ENCODE measurements around the gene SERPINA12. TPM values are rescaled to one million over a fixed set of nuclear protein-coding genes. Genes with fewer than 3 reads are reported as not detected.
"Not testable (repeated sequence)": the region's sequence is repeated elsewhere in the genome, so short reads cannot be mapped to it uniquely, and the experiment has no call there.

The SERPINA12 gene
- polyA plus RNA-seq, 1 donor: not detected

DNA sequence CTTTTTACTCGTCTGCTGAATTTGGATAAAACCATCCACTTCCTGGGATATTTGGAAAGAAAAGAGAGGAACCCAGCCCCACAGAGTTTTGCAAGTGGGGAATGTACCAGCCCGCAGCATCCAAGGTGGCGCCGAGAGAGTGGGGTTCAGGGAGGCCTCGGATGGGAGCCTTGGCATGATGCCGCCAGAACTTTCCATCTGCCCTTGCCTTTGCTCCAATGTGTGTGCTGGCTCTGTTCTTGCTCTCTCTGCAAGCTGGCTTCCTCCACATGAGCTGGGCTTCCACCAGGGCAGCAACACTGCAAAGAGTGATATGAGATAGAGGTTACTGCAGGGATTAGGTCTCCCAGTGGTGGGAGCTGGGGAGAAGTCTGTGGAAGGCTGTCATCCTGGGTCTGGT lies 6.6 kb upstream of the SERPINA12 start:
- peaks cover 8% of the 10 kb centered on the region for H3K9me3 ChIP-seq (ENCODE audit: control insufficient read depth, low read depth, low read length)
- no CpG with 5 or more reads among the region's 6 CpGs for WGBS (ENCODE audit: insufficient coverage, low lambda C conversion rate)
- no peak overlapping the region for H3K4me3 ChIP-seq (ENCODE audit: low read length)
- no peaks in the 10 kb centered on the region for H3K36me3 ChIP-seq (ENCODE audit: control insufficient read depth, insufficient read depth, low read length)
- H3K27ac ChIP-seq (ENCODE audit: low read length): no peak overlapping the region
- H3K4me1 ChIP-seq (ENCODE audit: control insufficient read depth, insufficient read depth, low read length): no peaks in the 10 kb centered on the region
- no peak for DNase-seq
- H3K27me3 ChIP-seq (ENCODE audit: control insufficient read depth, insufficient read depth, low read length): no peaks in the 10 kb centered on the region

DNA sequence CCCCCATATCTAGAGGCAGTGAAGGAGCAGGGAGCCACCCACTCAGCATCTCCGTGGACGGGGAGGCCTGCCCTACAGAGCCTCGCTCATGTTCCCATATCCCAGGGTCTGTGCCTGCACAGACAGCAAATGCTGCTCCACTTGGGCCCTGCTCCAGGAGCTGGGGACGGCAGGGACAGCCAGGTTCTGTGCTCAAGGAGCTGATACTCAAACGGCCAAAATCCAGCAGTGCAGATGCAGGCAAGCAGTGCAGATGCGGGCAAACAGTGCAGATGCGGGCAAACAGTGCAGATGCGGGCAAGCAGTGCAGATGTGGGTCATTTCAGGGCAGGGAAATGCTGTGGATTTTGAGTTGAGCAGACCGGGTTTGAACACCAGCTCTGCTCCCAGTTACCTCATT lies 6.2 kb upstream of the SERPINA12 start:
- peaks cover 8% of the 10 kb centered on the region for H3K9me3 ChIP-seq (ENCODE audit: control insufficient read depth, low read depth, low read length)
- H3K4me3 ChIP-seq (ENCODE audit: low read length): no peak overlapping the region
- DNase-seq: no peak
- no peaks in the 10 kb centered on the region for H3K27me3 ChIP-seq (ENCODE audit: control insufficient read depth, insufficient read depth, low read length)
- no peaks in the 10 kb centered on the region for H3K4me1 ChIP-seq (ENCODE audit: control insufficient read depth, insufficient read depth, low read length)
- no CpG with 5 or more reads among the region's 9 CpGs for WGBS (ENCODE audit: insufficient coverage, low lambda C conversion rate)
- H3K27ac ChIP-seq (ENCODE audit: low read length): no peak overlapping the region
- no peaks in the 10 kb centered on the region for H3K36me3 ChIP-seq (ENCODE audit: control insufficient read depth, insufficient read depth, low read length)

DNA sequence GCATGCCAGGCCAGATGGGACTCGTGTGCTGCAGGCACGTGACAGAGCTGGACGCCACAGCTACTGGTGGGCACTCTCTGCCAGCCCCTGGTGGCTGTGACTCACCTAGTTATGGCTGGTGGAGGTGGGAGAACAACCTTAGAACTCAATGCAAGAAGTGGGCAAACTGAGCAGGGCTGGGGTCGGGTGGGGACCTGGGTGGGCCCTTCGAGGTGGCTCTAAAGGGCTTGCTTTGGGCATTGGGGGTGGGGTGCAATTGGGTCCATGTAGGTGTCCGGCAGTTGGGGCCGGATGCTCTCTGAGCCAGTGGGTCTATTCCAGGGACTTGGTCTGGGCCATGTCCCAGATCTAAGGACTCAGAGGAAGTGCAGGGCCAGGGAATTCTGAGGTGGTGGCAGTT lies 5.1 kb upstream of the SERPINA12 start:
- Histone ChIP-seq H3K36me3 (ENCODE audit: control insufficient read depth, insufficient read depth, low read length) (no peaks in the 10 kb centered on the region), H3K4me3 (ENCODE audit: low read length) (no peak overlapping the region), H3K27me3 (ENCODE audit: control insufficient read depth, insufficient read depth, low read length) (no peaks in the 10 kb centered on the region), H3K9me3 (ENCODE audit: control insufficient read depth, low read depth, low read length) (peaks cover 4% of the 10 kb centered on the region), H3K4me1 (ENCODE audit: control insufficient read depth, insufficient read depth, low read length) (no peaks in the 10 kb centered on the region), H3K27ac (ENCODE audit: low read length) (no peak overlapping the region)
- WGBS (ENCODE audit: insufficient coverage, low lambda C conversion rate): no CpG with 5 or more reads among the region's 7 CpGs
- DNase-seq: no peak

DNA sequence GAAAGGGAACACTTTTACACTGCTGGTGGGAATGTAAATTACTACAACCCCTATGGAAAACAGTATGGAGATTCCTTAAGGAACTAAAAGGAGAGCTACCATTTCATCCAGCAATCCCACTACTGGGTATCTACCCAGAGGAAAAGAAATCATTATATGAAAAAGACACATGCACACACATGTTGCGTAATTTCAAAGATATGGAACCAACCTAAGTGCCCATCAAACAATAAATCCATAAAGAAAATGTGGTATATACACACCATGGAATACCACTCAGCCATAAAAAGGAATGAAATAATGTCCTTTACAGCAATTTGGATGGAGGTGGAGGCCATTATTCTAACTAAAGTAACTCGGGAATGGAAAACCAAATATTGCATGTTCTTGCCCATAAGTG lies 1.2 kb upstream of the SERPINA12 start:
- H3K4me1 ChIP-seq (ENCODE audit: control insufficient read depth, insufficient read depth, low read length); H3K27me3 ChIP-seq (ENCODE audit: control insufficient read depth, insufficient read depth, low read length); H3K9me3 ChIP-seq (ENCODE audit: control insufficient read depth, low read depth, low read length); H3K4me3 ChIP-seq (ENCODE audit: low read length); H3K27ac ChIP-seq (ENCODE audit: low read length); H3K36me3 ChIP-seq (ENCODE audit: control insufficient read depth, insufficient read depth, low read length); DNase-seq: not testable (repeated sequence)
- WGBS (ENCODE audit: insufficient coverage, low lambda C conversion rate): no CpG with 5 or more reads among the region's 2 CpGs

- no peak overlapping the region for H3K27ac ChIP-seq (ENCODE audit: low read length)
- no peaks in the 10 kb centered on the region for H3K9me3 ChIP-seq (ENCODE audit: control insufficient read depth, low read depth, low read length)
- WGBS (ENCODE audit: insufficient coverage, low lambda C conversion rate): no CpG with 5 or more reads among the region's 8 CpGs
- H3K27me3 ChIP-seq (ENCODE audit: control insufficient read depth, insufficient read depth, low read length): no peaks in the 10 kb centered on the region
- H3K4me1 ChIP-seq (ENCODE audit: control insufficient read depth, insufficient read depth, low read length): no peaks in the 10 kb centered on the region
- no peak overlapping the region for H3K4me3 ChIP-seq (ENCODE audit: low read length)
- DNase-seq: no peak
- H3K36me3 ChIP-seq (ENCODE audit: control insufficient read depth, insufficient read depth, low read length): no peaks in the 10 kb centered on the region
Observed at GRCh38 chr14:94505641-94506040, 3.6 kb downstream of the SERPINA12 start.

- no peak for DNase-seq
- no peak overlapping the region for H3K4me3 ChIP-seq (ENCODE audit: low read length)
- no peaks in the 10 kb centered on the region for H3K36me3 ChIP-seq (ENCODE audit: control insufficient read depth, insufficient read depth, low read length)
- no peak overlapping the region for H3K27ac ChIP-seq (ENCODE audit: low read length)
- H3K4me1 ChIP-seq (ENCODE audit: control insufficient read depth, insufficient read depth, low read length): no peaks in the 10 kb centered on the region
- no CpG with 5 or more reads among the region's 4 CpGs for WGBS (ENCODE audit: insufficient coverage, low lambda C conversion rate)
- H3K27me3 ChIP-seq (ENCODE audit: control insufficient read depth, insufficient read depth, low read length): no peaks in the 10 kb centered on the region
- H3K9me3 ChIP-seq (ENCODE audit: control insufficient read depth, low read depth, low read length): no peaks in the 10 kb centered on the region
Observed at GRCh38 chr14:94505206-94505605, 4.1 kb downstream of the SERPINA12 start.

GRCh38 chr14:94501588-94502516 lies 7.4 kb downstream of the SERPINA12 start:
- H3K4me3 ChIP-seq (ENCODE audit: low read length): no peak overlapping the region
- WGBS (ENCODE audit: insufficient coverage, low lambda C conversion rate): no CpG with 5 or more reads among the region's 16 CpGs
- no peaks in the 10 kb centered on the region for H3K9me3 ChIP-seq (ENCODE audit: control insufficient read depth, low read depth, low read length)
- no peak for DNase-seq
- no peaks in the 10 kb centered on the region for H3K36me3 ChIP-seq (ENCODE audit: control insufficient read depth, insufficient read depth, low read length)
- no peaks in the 10 kb centered on the region for H3K4me1 ChIP-seq (ENCODE audit: control insufficient read depth, insufficient read depth, low read length)
- H3K27ac ChIP-seq (ENCODE audit: low read length): no peak overlapping the region
- no peaks in the 10 kb centered on the region for H3K27me3 ChIP-seq (ENCODE audit: control insufficient read depth, insufficient read depth, low read length)

- Histone ChIP-seq H3K36me3 (ENCODE audit: control insufficient read depth, insufficient read depth, low read length) (no peaks in the 10 kb centered on the region), H3K4me3 (ENCODE audit: low read length) (no peak overlapping the region), H3K9me3 (ENCODE audit: control insufficient read depth, low read depth, low read length) (no peaks in the 10 kb centered on the region), H3K27me3 (ENCODE audit: control insufficient read depth, insufficient read depth, low read length) (no peaks in the 10 kb centered on the region), H3K27ac (ENCODE audit: low read length) (no peak overlapping the region), H3K4me1 (ENCODE audit: control insufficient read depth, insufficient read depth, low read length) (no peaks in the 10 kb centered on the region)
- WGBS (ENCODE audit: insufficient coverage, low lambda C conversion rate): 92% methylated on average over 1 of the region's 3 CpGs
- DNase-seq: no peak
Observed at GRCh38 chr14:94500264-94500663, 9.0 kb downstream of the SERPINA12 start.

GRCh38 chr14:94499673-94500072 lies 9.6 kb downstream of the SERPINA12 start:
- Histone ChIP-seq H3K4me3 (ENCODE audit: low read length) (no peak overlapping the region), H3K36me3 (ENCODE audit: control insufficient read depth, insufficient read depth, low read length) (no peaks in the 10 kb centered on the region), H3K9me3 (ENCODE audit: control insufficient read depth, low read depth, low read length) (no peaks in the 10 kb centered on the region), H3K27ac (ENCODE audit: low read length) (no peak overlapping the region), H3K27me3 (ENCODE audit: control insufficient read depth, insufficient read depth, low read length) (no peaks in the 10 kb centered on the region), H3K4me1 (ENCODE audit: control insufficient read depth, insufficient read depth, low read length) (no peaks in the 10 kb centered on the region)
- WGBS (ENCODE audit: insufficient coverage, low lambda C conversion rate): no CpG with 5 or more reads among the region's 2 CpGs
- no peak for DNase-seq

DNA sequence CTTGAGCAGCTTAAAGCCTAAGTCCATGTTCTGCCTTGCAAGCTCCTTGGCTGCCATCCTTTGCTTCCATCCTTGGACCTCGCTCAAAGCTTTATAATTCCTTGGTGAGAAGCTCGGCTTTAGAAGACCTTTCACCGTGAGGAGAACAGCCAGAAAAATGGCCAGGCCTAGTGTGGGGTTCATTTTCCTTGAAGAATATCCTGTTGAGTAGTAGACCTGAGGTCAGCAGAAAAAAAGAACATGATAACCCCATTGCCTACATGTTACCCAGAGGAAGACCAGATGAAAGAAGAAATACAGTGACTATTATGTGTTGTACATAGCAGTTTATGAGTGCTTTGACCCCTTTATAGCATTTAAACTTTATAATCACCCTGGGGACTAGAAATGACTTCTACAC lies 11.1 kb downstream of the SERPINA12 start:
- H3K4me1 ChIP-seq (ENCODE audit: control insufficient read depth, insufficient read depth, low read length): no peaks in the 10 kb centered on the region
- DNase-seq: no peak
- no CpG with 5 or more reads among the region's 3 CpGs for WGBS (ENCODE audit: insufficient coverage, low lambda C conversion rate)
- no peak overlapping the region for H3K4me3 ChIP-seq (ENCODE audit: low read length)
- no peaks in the 10 kb centered on the region for H3K9me3 ChIP-seq (ENCODE audit: control insufficient read depth, low read depth, low read length)
- no peak overlapping the region for H3K27ac ChIP-seq (ENCODE audit: low read length)
- no peaks in the 10 kb centered on the region for H3K27me3 ChIP-seq (ENCODE audit: control insufficient read depth, insufficient read depth, low read length)
- no peaks in the 10 kb centered on the region for H3K36me3 ChIP-seq (ENCODE audit: control insufficient read depth, insufficient read depth, low read length)

- Histone ChIP-seq H3K4me1 (ENCODE audit: control insufficient read depth, insufficient read depth, low read length) (peaks cover 4% of the 10 kb centered on the region), H3K9me3 (ENCODE audit: control insufficient read depth, low read depth, low read length) (no peaks in the 10 kb centered on the region), H3K4me3 (ENCODE audit: low read length) (no peak overlapping the region), H3K27ac (ENCODE audit: low read length) (no peak overlapping the region), H3K36me3 (ENCODE audit: control insufficient read depth, insufficient read depth, low read length) (no peaks in the 10 kb centered on the region), H3K27me3 (ENCODE audit: control insufficient read depth, insufficient read depth, low read length) (no peaks in the 10 kb centered on the region)
- no CpG with 5 or more reads among the region's 4 CpGs for whole genome bisulfite sequencing (ENCODE audit: insufficient coverage, low lambda C conversion rate)
- no peak for DNase-seq
Observed at GRCh38 chr14:94494085-94494484, 15.2 kb downstream of the SERPINA12 start.

Measured in large intestine (tissue), 3 donors.